Activated gamma-delta T cell (primary cell): Measurements from ENCODE around the gene MCEMP1.
A peak's percentile ranks its signal among the peaks of the same experiment; 100 is the strongest.

ENCODE experiments used
- DNase-seq: peaks from one replicate; lab custom pipeline; 2025; lab: John Stamatoyannopoulos, UW
- total RNA-seq, 2 donors: gene quantifications; one replicate each; lab custom pipeline; 2026; lab: John Stamatoyannopoulos, UW

MCEMP1 gene, protein sequence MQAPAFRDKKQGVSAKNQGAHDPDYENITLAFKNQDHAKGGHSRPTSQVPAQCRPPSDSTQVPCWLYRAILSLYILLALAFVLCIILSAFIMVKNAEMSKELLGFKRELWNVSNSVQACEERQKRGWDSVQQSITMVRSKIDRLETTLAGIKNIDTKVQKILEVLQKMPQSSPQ
- 0 to 0.04 reads per million in 2 donors for total RNA-seq

DNA sequence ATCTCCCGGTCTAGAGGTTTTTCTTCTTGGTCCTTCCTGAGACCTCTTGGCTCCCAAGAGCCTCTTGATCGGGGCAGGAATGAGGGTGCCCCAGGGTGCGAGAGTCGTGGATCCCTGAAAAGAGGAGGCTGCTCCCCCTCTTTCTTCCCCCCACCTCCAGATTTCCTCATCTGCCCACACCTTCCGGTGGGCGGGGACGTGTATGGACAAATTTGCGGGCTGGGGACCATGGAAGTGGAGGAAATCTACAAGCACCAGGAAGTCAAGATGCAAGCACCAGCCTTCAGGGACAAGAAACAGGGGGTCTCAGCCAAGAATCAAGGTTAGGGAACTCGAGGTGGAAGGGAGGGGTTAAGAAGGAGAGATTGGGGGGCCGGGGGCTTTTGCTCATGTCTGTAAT lies at the start of gene MCEMP1:
Gene MCEMP1, plus strand, starts transcription at position 237 of the 400 bp plus-strand sequence. Its CDS starts 31 bp downstream, at position 268.
- DNase-seq: no peak

DNA sequence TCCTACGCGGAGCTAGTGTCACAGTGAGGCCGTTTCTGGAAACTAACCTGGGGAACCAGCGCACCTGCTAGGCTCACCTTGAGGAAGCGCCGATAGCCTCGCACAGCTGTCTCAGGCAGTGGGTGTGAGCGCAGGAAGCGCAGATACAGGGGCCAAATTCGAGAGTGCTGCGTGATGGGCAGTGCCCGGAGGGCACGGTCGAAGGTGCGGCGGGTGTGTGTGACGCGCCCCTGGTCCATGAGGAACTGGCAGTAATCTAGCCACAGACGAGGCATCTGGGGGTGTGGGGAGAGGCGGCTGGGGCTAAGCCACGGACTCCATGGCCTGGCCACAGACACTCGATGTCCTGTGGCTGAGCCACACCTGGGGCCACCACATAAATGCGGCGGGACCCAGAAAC lies 49.7 kb upstream of the MCEMP1 start:
- no peak for DNase-seq

DNA sequence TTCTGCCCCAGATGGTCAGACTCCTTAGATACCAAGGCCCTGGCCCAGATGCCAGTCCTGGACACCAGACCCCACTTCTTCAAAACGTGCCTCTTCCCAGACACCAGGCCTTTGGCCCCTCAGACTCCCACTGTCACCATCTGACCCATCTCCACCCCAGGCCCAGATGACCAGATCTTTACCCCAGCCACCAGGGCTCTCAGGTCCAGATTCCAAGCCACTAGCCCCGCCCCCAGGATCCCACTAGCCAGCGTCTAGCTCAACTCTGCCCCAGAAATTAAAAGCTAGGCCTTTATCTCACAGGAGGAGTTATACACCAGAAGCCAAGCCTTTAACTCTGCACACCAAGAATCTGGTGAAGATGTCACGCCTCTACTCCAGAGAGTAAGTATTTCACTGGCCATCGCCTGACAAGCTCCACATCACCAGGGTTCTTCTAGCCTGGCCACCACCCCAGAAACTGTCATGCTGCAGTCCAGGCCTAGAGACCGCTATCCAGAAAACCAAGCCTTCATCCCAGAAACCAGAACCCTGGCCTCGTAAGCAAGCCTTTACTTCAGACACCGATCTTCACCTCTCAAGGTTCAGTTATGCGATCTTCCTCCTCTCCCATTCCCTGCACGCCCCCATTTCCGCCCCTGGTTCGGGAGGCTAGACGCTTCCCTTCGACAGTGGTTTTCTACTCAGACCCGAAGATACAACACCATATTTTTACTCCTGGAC lies 48.1 kb upstream of the MCEMP1 start:
- DNase-seq: no peak

DNA sequence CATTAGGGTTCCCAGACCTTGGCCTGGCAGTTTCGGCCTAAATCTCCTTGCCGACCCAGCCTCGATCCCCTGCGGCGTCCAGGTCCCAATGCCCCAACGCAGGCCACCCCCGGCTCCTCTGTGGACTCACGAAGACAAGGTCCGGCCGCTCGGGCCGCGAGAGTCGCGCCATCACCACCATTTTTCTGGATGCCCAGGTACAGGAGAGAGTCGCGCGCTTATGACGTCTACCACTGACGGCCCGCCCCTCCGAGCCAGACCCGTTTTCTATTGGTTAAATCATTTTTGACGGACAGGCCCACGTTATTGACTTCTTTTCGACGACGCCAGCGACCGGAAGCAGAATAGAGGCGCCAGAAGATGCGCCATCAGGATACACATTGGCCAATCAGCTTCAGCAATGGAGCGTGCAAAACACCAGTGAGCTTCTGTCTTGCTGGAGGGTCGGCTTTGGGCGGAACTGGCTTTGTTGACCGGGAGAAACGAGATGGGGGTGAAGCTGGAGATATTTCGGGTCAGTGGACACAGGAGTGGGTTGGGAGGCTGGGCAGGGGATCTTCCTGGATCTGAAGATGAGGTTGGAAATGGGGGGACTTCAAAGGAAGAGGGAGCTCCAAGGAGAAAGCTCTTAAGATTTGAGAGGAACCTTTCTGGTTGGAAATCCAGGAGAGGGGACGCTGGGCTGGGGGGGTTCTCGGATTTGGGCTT lies 47.4 kb upstream of the MCEMP1 start, which contains the start of the genes PET100 and XAB2:
Gene PET100, plus strand, starts transcription at position 447 of the 708 bp plus-strand sequence. Its CDS starts 41 bp downstream, at position 488.
Gene XAB2, minus strand, starts transcription at position 199 of the 708 bp plus-strand sequence. Its CDS starts 18 bp downstream, at position 181.
- DNase-seq: peak; percentile 62

DNA sequence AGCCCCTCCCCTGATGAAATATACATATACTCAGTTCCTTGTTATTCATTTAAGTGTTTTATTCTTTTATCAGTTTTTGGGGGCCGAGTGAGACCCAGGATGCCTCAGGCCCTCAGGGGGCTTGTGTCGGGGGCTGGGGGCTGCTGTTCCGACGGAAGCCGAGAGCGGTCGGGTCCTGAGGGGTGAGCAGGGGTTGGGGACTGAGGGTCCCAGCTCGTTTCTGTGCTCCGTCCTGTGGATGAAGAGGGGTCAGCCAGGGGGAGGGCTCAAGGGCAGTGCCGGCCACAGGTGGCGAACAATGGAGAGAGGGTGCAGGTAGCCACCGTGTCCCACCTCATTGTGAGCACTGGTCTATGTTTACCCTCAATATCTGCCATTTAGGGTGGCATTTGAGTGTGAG lies 45.3 kb upstream of the MCEMP1 start:
- DNase-seq: no peak

DNA sequence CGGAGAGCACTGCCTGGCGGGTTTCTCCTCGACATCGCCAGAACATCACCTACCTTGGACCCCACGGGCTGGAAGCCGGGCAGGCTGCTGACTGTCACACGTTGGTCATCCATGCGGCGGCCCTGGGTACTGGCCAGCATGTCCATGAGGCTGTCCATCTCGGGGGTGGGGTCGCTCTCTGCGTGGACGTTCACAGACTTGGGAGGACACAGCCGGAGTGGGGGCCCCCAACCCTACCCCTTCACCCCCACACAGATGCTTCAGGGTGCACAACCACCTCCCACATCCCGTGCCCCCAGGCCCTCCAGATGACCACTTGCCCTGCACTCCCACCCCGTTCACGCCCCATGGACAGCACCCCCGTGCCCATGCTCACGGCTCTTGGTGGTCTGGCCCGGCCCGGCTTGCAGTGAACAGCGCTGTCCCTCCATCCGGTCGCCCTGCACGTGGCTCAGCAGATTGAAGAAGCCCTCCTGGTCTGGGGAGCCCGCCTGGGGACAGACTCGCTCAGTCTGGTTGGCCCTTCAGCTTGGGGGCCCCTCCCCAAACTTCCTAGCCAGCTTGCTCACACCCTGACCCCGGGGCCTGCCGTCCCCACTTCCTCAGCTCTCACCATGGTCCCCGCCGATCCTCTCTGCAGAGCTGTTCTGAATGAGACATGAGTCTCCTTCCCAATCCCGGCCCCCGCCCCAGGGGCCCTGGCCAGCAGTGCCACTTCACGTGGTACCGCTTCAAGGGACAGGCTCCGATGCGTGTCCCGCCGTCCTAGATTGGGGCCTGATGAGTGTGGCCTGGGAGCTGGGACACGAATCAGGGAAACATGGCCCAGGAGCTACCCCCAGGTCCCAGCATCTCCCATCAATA lies 44.3 kb upstream of the MCEMP1 start:
- DNase-seq: no peak

DNA sequence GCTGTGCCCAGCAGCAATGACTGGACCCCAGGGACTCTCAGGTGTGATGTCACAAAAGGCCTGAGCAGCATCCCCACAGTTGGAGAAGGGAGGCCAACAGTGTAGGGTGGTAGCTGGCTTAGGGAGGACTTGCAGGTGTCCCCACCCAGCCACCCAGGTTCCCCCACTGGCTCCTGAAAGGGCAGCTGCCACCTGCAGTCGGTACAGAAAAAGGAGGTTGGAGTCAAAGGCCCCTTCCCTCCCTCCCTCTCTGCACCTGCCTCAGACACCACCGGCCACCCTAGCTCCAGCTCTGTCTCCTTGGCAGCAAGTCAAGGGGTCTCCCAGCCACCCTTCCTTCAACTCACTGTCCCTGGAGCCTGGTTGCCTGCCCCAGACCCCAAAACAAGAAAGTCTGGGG lies 43.2 kb upstream of the MCEMP1 start, which contains the start of gene PCP2:
Gene PCP2, minus strand, starts transcription at position 22 of the 400 bp plus-strand sequence. CDS start 262 bp downstream, outside the sequence.
- DNase-seq: no peak

DNA sequence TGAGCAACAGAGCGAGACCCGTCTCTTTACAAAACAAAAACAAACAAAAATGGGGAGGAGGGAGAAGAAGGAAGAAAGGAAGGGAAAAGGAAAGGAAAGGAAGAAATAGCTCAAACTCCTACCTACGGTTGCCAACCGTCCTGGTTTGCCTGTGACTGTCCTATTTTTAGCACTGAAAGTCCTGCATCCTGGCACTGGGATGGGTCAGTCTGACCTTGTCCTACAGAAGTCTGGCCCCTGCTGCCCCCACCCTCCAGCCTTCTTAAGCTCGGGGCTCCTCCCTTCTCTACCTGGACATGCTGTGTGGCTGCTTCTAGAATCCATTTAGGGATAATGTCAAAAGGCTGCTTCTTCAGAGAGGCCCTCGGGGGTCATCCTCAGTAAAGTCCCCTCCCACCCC lies 41.2 kb upstream of the MCEMP1 start:
- DNase-seq: no peak

DNA sequence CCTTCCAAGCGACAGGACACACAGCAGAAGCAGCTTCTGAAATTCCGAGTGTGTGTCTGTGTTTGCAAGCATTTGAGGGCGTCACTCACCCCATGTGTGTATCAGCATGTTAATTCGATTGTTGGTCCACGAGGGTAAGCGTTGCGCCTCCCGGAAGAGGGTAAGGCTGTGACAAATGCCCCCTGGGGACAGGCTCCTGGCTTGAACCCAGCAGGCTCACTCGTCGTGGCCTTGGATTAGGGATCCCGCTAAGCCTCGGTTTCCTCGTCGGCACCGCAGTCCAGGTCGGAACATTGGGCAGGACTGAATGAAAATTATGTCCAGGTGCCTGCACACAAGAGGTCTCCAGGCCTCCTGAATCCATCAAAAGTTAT lies 40.6 kb upstream of the MCEMP1 start:
- DNase-seq: no peak

DNA sequence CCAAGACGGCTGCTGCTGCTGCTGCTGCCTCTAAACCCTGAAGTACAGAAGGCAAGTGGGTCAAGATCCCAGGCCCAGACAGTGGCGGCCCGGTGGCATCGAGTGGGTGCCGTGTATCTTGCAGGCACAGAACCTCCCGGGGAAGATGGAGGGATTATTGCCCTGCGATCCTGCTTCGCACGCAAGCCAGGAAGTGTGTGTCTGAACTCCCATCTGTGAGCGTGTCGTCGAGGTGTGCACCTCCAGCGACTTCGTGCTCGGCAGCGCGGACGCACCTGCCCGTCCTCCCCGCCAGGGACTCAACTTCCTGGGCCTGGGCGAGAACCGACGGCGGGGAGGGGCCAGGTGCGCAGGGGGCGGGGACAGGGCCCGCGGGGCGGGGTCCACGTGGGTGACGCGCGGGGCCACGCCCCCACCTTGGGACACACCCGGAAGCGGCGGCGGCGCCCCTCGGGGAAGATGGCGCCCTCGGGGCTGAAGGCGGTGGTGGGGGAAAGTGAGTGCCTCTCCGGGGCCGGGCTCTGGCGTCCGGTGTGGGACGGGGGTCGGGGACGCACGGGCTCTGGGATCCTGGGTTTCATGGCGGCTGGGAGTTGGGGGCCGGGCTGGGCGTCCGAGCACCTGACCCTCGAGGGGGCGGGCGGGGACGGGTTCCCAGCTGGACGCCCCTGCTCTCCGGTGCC lies 40.1 kb upstream of the MCEMP1 start, which contains the start of gene STXBP2:
Gene STXBP2, plus strand, starts transcription at position 420 of the 683 bp plus-strand sequence. Its CDS starts 40 bp downstream, at position 460.
- DNase-seq: peak; percentile 87

DNA sequence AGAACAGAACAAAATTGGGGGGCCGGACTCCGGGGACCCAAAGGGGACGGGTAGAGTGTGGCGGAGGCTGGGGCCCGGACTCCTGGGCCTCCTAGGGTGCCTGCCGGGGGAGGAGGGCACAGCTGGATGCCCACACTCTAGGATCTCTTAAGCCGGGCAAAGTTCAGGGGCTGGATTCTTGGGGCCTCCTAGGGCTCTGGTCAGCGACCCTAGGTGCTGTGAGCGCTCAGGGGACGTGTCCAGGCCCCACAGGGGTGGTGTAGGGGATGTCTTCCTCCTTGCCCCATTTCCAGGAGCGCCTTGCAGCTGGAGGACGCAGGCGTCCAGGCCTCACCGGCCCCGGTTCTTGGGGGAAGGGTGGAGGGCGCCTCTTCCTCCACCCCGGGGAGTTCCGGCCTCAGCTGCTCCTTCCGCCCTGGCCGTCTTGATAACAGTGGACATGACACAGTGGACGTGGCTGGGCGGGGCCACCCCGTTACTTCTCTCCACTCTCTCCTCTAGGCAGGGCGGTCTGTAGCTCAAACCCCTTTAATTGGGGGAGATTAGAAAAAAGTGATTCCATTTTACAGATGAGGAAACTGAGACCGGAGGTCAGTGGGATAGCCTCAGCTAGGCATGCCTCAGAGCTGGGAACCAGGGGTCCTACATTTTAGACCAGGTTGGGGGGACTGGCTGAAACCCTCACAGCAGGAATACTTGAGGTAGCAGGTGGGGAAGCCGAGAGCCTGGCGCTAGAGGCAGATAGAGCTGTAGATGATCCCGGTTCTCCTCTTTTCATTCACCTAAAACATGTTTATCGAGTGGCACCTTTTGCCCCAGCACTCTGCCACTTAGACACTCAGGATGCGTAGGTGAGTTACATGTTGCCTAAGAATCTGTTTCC lies 39.3 kb upstream of the MCEMP1 start:
- no peak for DNase-seq

DNA sequence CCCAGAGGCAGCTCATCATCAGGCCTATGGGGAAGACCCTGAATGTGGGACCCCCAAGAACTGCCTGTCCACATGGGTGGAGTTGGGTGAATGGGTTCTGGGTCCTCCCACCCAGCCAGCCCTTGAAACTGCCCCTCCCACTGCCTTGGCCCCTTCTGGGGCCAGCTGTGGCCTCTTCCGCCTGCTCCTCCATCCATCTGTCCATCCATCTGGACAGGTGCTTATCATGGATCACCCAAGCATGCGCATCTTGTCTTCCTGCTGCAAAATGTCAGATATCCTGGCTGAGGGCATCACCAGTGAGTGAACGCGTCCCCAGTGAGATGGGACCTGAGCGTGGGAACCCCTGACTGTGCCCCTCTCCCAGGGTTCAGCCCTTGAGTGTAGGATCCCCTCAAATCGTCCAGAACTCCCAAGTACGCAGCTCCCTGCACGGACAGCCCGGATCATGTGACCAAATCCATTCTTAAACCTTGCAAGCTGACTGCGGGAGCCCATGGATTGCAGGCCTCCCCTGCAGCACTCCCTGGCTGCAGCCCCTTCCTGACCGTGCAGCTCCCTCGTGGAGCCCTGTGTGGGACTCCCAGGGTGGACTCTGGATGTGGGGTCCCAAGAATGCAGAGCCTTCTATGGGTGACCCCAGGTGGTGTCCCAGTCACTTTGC lies 38.0 kb upstream of the MCEMP1 start:
- DNase-seq: no peak

DNA sequence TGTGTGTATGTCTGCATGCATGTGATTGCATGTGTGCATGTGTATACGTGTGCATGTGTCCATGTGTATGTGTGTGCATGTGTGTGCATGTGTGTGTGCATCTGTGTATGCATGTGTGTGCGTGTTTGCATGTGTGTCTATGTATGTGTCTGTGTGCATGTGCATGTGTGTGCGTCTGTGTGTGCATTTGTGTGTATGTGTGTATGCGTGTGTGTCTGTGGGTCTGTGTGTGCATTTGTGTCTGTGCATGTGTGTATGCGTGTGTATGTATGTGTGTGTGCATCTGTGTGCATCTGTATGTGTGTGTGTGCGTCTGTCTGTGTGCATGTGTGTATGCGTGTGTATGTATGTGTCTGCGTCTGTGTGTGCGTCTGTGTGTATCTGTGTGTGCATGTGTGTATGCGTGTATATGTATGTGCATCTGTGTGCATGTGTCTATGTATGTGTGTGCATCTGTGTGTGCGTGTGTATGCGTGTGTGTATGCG lies 37.0 kb upstream of the MCEMP1 start:
- no peak for DNase-seq

DNA sequence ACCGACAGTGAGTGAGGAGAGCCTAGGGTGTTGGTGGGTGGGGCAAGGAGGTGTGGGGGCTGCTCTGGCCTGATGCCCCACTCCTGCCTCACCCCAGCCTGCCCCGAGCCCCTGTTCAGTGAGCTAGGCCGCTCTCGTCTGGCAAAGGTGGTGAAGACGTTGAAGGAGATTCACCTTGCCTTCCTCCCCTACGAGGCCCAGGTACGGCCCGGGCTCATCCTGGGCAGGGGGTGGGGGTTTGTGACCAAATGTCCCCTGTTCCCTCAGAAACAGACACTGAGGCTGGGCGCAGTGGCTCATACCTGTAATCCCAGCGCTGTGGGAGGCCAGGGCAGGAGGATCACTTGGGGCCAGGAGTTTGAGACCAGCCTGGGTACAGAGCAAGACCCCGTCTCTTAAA lies 36.1 kb upstream of the MCEMP1 start:
- no peak for DNase-seq

DNA sequence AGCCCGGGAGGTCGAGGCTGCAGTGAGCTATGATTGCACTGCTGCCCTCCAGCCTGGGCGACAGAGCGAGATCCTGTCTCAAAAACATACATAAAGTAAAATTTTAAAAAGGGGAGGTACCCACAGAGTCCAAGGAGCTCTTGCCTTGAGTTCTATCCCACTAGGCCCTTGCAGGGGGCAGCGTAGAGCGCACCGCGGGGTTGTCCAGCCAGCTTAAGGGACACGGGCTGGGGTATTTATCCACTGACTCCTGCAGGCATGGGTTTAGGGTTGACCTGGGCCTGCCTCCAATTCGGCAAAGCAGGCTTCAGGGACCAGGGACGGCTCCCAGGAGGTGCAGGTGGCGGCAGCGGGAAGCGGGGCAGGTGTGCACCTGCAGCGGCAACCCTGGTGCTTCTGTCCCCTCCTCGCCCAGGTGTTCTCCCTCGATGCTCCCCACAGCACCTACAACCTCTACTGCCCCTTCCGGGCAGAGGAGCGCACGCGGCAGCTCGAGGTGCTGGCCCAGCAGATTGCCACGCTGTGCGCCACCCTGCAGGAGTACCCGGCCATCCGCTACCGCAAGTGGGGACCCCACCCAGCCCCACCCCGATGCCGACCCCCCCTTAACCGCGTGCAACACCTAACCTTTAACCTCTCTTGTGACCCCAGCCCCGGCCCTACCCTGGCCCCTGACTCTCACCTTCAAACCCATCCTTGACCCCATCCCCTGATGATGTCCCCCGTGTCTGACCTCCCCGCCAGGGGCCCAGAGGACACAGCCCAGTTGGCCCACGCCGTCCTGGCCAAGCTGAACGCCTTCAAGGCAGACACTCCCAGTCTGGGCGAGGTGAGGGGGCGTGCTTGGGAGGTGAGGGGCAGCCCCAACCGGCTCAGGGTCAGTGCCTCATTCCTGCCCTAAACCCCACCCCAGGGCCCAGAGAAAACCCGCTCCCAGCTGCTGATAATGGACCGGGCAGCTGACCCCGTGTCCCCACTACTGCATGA lies 35.3 kb upstream of the MCEMP1 start:
- no peak for DNase-seq

DNA sequence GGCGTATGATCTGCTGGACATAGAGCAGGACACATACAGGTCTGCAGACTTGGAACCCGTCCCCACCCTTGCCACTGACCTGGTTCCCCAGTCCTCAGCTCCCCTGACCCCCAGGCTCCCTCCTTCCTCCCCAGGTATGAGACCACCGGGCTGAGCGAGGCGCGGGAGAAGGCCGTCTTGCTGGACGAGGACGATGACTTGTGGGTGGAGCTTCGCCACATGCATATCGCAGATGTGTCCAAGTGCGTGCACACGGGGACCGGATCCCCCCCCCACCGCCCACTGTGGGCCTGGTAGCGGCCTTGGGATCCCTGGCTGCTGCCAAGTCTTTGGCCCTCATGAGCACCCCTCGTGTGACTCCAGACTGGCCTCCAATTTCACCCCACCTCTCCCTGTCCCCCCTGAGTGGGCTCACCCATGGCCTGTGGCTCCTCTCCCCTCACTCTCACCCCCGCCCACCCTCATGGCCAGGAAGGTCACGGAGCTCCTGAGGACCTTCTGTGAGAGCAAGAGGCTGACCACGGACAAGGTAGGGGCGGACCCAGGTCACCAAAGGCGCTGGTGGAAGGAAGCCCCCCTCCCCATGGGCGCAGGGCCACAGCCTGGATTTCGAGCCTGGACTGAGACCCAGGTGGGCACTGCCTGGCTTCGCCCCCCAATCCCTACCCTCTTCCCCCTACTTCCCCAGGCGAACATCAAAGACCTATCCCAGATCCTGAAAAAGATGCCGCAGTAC lies 34.4 kb upstream of the MCEMP1 start:
- DNase-seq: no peak

DNA sequence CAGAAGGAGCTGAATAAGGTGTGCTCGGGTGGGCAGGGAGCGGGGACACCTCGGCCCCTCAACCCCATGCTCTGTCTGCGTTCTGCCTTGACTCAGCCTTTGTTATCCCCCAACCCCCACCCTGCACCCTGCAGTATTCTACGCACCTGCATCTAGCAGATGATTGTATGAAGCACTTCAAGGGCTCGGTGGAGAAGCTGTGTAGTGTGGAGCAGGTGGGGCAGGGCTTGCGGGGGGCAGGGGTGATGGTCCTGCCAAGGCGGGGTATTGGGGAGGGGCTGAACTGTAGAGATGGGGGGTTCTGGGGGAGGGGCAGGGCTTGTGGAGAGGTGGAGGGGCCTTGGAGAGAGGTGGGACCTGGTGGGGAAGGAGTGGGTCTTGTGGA lies 33.9 kb upstream of the MCEMP1 start:
- no peak for DNase-seq
